Cerebellar cortex (tissue), 1 donor: ENCODE measurements around the gene CUTC.

Source experiments
- DNase-seq: peaks from one replicate; pipeline ENCODE4 v3.0.0-alpha.2; 2015; ENCODE audit warnings: low spot score

CUTC gene

GRCh38 chr10:99784016-99784726 is 52.1 kb downstream of the CUTC start:
- DNase-seq: no peak

- no peak for DNase-seq
Measured at GRCh38 chr10:99784727-99785441, 52.9 kb downstream of the CUTC start.

DNA sequence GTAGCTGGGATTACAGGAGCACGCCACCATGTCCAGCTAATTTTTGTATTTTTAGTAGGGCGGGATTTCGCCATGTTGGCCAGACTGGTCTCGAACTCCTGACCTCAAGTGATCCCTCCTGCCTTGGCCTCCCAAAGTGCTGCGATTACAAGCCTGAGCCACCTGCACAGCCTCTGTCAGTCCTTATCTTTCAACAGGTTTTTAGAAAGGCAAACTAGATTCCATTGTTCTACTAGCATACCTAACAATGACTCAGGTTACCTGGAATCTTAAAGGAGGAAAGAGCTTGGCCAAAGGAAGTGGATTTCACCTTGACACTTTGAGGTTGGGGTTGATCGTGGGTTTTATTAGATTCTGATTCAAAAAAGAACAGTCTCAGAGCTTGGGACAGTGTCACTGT is 53.6 kb downstream of the CUTC start:
- DNase-seq: no peak

DNA sequence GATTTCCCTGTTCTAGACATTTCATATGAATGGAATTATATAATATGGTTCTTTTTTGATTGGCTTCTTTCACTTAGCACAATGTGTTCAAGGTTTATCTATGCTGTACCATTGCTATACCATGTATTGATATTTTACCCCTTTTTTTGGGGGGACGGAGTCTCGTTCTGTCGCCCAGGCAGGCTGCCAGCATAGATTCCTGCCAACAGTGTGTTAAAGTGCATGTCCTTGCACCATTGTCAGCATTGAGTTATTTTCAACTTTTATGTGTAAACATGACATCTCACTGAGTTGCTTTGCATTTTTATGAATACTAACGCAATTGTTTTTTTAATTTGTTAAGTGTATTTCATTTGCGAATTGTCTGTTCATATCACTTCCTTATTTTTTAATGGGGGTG is 55.3 kb downstream of the CUTC start:
- no peak for DNase-seq

DNA sequence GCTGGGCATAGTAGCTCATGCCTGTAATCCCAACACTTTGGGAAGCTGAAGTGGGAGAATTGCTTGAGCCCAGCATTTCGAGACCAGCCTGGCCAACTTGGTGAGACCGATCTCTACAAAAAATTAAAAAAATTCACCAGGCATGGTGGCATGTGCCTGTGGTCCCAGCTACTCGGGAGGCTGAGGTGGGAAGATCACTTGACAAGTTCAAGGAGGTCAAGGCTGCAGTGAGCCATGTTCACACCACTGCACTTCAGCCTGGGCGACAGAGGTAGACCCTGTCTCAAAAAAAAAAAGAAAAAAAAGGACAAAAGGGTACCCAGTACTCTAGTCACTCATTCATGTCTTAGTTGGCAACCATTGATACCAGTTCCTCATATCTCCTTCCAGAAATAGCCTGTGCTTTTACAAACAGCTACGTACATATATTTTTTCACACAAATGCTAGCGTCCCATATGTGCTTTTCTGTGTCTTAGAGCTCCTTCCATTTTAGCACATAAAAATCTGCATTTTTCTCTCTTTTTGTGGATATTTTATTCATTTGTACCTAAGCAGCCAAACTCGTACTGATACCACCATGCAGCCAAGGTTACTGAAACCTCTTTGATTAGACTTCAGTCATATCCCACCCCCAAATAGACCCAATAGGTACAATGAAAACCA is 55.9 kb downstream of the CUTC start:
- DNase-seq: no peak

DNA sequence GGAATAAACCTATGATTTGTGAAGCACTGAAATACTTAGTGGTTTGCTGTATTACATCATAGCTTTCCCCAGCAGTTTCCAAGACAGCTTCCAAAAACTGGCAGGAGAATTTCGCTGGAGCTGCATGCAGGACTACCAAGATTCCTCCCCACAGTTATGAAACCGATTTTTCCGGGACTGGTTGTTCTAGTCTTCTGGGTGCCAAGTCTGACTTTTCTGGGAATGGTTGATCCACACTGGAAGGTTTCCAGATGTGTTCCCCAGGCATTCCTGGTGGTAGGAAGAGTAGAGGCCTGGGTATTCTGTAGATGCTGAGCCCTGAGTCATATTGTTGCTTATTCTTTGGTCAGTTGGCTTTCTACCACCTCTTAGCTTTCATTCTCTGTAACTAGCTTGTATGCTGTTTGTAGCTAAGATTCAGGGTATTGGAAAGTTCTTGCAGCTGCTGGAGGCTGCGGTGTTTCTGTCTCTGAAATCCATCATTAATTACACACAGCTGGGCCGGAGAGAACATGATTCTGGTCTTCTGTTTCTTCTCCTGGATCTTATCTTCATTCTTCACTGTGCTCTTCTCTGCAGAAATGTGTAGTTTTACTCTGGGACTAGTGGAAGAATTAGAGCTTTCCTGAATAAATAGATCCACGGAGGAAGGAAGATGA is 56.7 kb downstream of the CUTC start:
- DNase-seq: no peak

DNA sequence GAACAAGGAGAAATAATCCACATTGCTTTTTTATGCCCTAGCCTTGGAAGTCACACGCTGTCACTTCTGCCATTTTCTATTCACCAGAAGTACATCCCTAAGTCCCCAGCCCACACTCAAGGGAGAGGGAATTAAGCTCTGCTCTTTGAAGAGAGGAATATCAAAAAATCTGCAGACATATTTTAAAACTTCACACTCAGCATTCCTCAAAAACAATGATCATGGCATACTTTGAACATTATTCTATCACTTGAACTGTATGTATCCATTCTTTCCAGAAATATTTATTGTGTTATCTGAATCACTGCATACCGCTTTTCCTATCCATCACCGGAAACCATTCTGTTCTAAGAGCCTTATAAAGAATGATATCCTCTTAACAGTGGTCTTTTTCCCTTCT is 59.8 kb downstream of the CUTC start:
- no peak for DNase-seq

- DNase-seq: no peak
Measured at GRCh38 chr10:99793819-99794218, 61.8 kb downstream of the CUTC start.

GRCh38 chr10:99796928-99797327 is 64.9 kb downstream of the CUTC start:
- DNase-seq: no peak

DNA sequence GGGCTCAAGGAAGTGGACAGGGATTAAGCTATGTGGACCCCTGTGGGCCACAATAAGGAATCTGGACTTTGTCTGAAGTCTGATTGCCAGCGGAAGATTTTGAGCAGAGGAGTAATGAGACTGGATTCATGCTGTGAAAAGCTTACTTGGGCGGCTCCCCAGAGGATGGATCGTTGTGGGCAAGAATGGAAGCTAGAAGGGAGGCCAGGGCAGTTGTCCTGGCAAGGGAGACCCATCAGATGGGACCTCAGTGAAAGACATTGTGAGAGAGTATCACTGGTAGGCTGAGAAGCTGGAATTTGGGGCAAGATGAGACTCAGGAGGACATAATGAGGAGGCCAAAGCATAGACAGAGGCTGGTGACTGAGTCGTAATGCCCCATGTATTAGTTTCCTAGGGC is 66.0 kb downstream of the CUTC start:
- DNase-seq: no peak

- no peak for DNase-seq
Measured at GRCh38 chr10:99798920-99799319, 66.9 kb downstream of the CUTC start.

DNA sequence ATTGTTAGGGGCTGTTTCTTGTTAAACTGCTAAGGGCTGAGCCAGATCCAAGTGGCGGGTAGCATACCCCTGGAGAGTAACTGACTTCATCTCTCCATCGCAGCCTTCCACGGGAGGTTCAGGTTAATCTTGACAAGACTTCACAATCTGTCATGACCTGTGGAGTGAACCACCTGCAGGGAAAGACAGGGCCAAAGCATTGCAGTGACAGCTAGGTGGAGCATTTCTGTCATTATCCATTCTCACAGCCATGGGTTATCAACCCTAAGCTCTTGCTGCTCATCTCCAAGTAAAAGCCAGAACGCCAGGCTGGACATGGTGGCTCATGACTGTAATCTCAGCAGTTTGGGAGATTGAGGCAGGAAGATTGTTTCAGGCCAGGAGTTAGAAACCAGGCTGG is 67.6 kb downstream of the CUTC start:
- DNase-seq: no peak

DNA sequence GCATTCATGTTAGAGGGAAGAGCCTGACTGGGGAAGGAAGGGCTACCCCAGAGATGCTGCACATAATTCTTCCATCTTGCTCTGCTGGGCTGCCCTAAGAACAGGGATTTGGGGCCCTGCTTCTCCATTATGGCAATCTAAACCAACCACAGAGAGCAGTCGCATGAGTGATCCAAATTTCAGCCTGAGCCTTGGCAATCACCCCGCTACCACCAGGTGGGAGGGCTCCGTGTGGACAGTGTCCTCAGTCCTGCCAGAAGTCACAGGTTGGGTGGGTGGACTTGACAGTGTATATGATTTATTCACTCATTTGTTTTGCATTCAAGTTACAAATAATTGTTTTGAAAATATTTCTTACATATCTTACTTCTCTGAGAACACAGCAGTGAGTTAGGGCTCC is 72.4 kb downstream of the CUTC start:
- DNase-seq: no peak

GRCh38 chr10:99805190-99805589 is 73.2 kb downstream of the CUTC start:
- DNase-seq: no peak
